Natural killer cell (primary cell): Measurements from ENCODE around the gene RRBP1. TPM values are rescaled to one million over a fixed set of nuclear protein-coding genes. Genes with fewer than 3 reads are reported as not detected.

Experiments used
- ATAC-seq, 3 donors: fragments of 150-1000 bp in 2 of 3; fragments of 200-7000 bp in 1 of 3; cut with Tn5 transposase; 1 replicate in 1 of 3; 2 replicates in 2 of 3; pipeline ENCODE4 v1.10.0; 2021; ENCODE audit warnings: mild to moderate bottlenecking in 2 of 3, moderate library complexity in 2 of 3
- DNase-seq, 2 donors: peaks; one replicate each; pipeline versions ENCODE4 v3.0.0 to v3.0.0-alpha.2; 2013 to 2021; ENCODE audit warnings: mixed read lengths in 1 of 2
- H3K27ac ChIP-seq: one replicate; pipeline ENCODE4 v1.5.1; 2013; ENCODE audit warnings: mild to moderate bottlenecking, low read length
- H3K27me3 ChIP-seq: one replicate; pipeline ENCODE4 v1.6.1; 2013; ENCODE audit warnings: low read length; ENCODE audit not compliant: control insufficient read depth, insufficient read depth
- H3K36me3 ChIP-seq: one replicate; pipeline ENCODE4 v1.6.1; 2013; ENCODE audit warnings: low read length; ENCODE audit not compliant: control insufficient read depth, insufficient read depth
- H3K4me1 ChIP-seq: one replicate; pipeline ENCODE4 v1.6.1; 2013; ENCODE audit warnings: low read length; ENCODE audit not compliant: control insufficient read depth, insufficient read depth
- H3K4me3 ChIP-seq: one replicate; pipeline ENCODE4 v1.5.1; 2013; ENCODE audit warnings: low read length
- H3K9me3 ChIP-seq: one replicate; pipeline ENCODE4 v1.6.1; 2013; ENCODE audit warnings: low read length; ENCODE audit not compliant: control insufficient read depth, insufficient read depth
- H3K27ac Mint-ChIP-seq, 2 donors: one replicate each; pipeline ENCODE4 v1.8.0; 2022; ENCODE audit warnings: mild to moderate bottlenecking in 2 of 2, mixed read lengths in 2 of 2, moderate library complexity in 1 of 2
- H3K27me3 Mint-ChIP-seq, 2 donors: one replicate each; pipeline ENCODE4 v1.8.0; 2022; ENCODE audit warnings: low read depth in 2 of 2, mixed read lengths in 2 of 2
- H3K36me3 Mint-ChIP-seq: one replicate; pipeline ENCODE4 v1.8.0; 2022; ENCODE audit warnings: mixed read lengths
- H3K4me1 Mint-ChIP-seq, 2 donors: one replicate each; pipeline ENCODE4 v1.8.0; 2022; ENCODE audit warnings: mixed read lengths in 2 of 2
- H3K4me3 Mint-ChIP-seq: one replicate; pipeline ENCODE4 v1.8.0; 2022; ENCODE audit warnings: mild to moderate bottlenecking, moderate library complexity, mixed read lengths
- H3K9me3 Mint-ChIP-seq, 2 donors: one replicate each; pipeline ENCODE4 v1.8.0; 2022; ENCODE audit warnings: mixed read lengths in 2 of 2
- CTCF ChIP-seq: fragments of 200-600 bp; IDR thresholded peaks from one replicate; pipeline ENCODE4 v1.8.0; 2022; ENCODE audit warnings: antibody characterized with exemption
- WGBS: methylation state at CpG from one replicate; pipeline ENCODE4 v1.1.7; 2013; ENCODE audit warnings: missing lambda C conversion rate; ENCODE audit not compliant: insufficient coverage; 5-methylcytosine and 5-hydroxymethylcytosine counted together
- intact Hi-C: fragments of 100-400 bp; cut with micrococcal nuclease; formaldehyde crosslinking; loops from one replicate; pipeline ENCODE4 v1.14.2; 2022
- total RNA-seq, 4 donors: library from RNA; stranded (reverse); fragments of 120-200 nt in 1 of 4; gene quantifications; one replicate each; pipeline versions ENCODE4 v1.2.3 to v1.2.4, GENCODE V29; 2013 to 2022

Gene RRBP1
- total RNA-seq, 3 donors from 2014 or later (not counting 1 experiment from before 2014, with no cell fraction given), result 88.3 to 95.4 (median 90.1) TPM

GRCh38 chr20:17608701-17609497 is 73.1 kb downstream of the RRBP1 start:
- H3K27ac ChIP-seq, result peak overlapping the region; percentile 41

GRCh38 chr20:17606001-17606400 is 76.0 kb downstream of the RRBP1 start:
- DNase-seq, result no peak
- no peaks in the 10 kb centered on the region for H3K27me3 Mint-ChIP-seq
- peaks cover 31 to 35% of the 10 kb centered on the region in 2 donors for H3K4me1 Mint-ChIP-seq
- Histone ChIP-seq H3K27ac (no peak overlapping the region), H3K9me3 (no peaks in the 10 kb centered on the region), H3K36me3 (peaks cover 4% of the 10 kb centered on the region), H3K27me3 (no peaks in the 10 kb centered on the region), H3K4me1 (peaks cover 21% of the 10 kb centered on the region), H3K4me3 (no peak overlapping the region)
- no peak overlapping the region for H3K4me3 Mint-ChIP-seq
- no peak for ATAC-seq
- TF ChIP-seq CTCF, result no peak
- intact Hi-C loops, result no loop called here
- H3K36me3 Mint-ChIP-seq, result peaks cover 9% of the 10 kb centered on the region
- H3K9me3 Mint-ChIP-seq, result no peaks in the 10 kb centered on the region
- WGBS, result 97% methylated on average over 1 of the region's 2 CpGs
- no peak overlapping the region for H3K27ac Mint-ChIP-seq

More at GRCh38 chr20:17608701-17609497, 73.1 kb downstream of the RRBP1 start:
- Histone ChIP-seq H3K36me3 (peaks cover 4% of the 10 kb centered on the region), H3K4me1 (peaks cover 50% of the 10 kb centered on the region), H3K4me3 (no peak overlapping the region), H3K27me3 (no peaks in the 10 kb centered on the region), H3K9me3 (no peaks in the 10 kb centered on the region)
- peaks cover 9% of the 10 kb centered on the region for H3K36me3 Mint-ChIP-seq
- intact Hi-C loops, result no loop called here
- 93% methylated on average over 3 of the region's 3 CpGs for WGBS
- peak overlapping the region; percentile 98 for H3K27ac Mint-ChIP-seq
- no peaks in the 10 kb centered on the region for H3K9me3 Mint-ChIP-seq
- peak overlapping the region; percentile 90 for H3K4me3 Mint-ChIP-seq
- H3K4me1 Mint-ChIP-seq, result peaks cover 38 to 50% of the 10 kb centered on the region in 2 donors
- TF ChIP-seq CTCF, result no peak
- ATAC-seq (no peak), DNase-seq (no peak)
- H3K27me3 Mint-ChIP-seq, result no peaks in the 10 kb centered on the region

GRCh38 chr20:17605131-17605660 is 76.8 kb downstream of the RRBP1 start:
- WGBS, result 94% methylated on average over 5 of the region's 5 CpGs
- TF ChIP-seq CTCF, result no peak
- intact Hi-C loops, result no loop called here

More at GRCh38 chr20:17605131-17605660, 76.8 kb downstream of the RRBP1 start:
- H3K27ac ChIP-seq, result no peak overlapping the region
- no peaks in the 10 kb centered on the region for H3K27me3 ChIP-seq
- peaks cover 4% of the 10 kb centered on the region for H3K36me3 ChIP-seq
- Mint-ChIP-seq H3K36me3 (peaks cover 9% of the 10 kb centered on the region), H3K4me3 (no peak overlapping the region), H3K27ac (peak overlapping the region in 1 of 2 donors; percentile 53), H3K9me3 (no peaks in the 10 kb centered on the region), H3K4me1 (peaks cover 24 to 28% of the 10 kb centered on the region in 2 donors), H3K27me3 (no peaks in the 10 kb centered on the region)
- DNase-seq (no peak), ATAC-seq (no peak)
- peaks cover 13% of the 10 kb centered on the region for H3K4me1 ChIP-seq
- H3K4me3 ChIP-seq, result no peak overlapping the region
- no peaks in the 10 kb centered on the region for H3K9me3 ChIP-seq
